Suprapubic skin (tissue), 4 donors: ENCODE measurements around the gene RGCC. TPM values are rescaled to one million over a fixed set of nuclear protein-coding genes. Genes with fewer than 3 reads are reported as not detected.
"Not testable (repeated sequence)": the region's sequence is repeated elsewhere in the genome, so short reads cannot be mapped to it uniquely, and the experiment has no call there.

ENCODE experiments used
- DNase-seq, 2 donors: peaks; one replicate each; pipeline ENCODE4 v3.0.0-alpha.2; 2019; ENCODE audit warnings: low spot score in 2 of 2
- H3K27ac ChIP-seq: fragments of 200-600 bp; sonication (generic); one replicate; pipeline ENCODE4 v1.5.1; 2019
- H3K27me3 ChIP-seq: fragments of 200-600 bp; sonication (generic); one replicate; pipeline ENCODE4 v1.5.1; 2019
- H3K36me3 ChIP-seq: fragments of 200-600 bp; sonication (generic); one replicate; pipeline ENCODE4 v1.5.1; 2019
- H3K4me1 ChIP-seq: fragments of 200-600 bp; sonication (generic); one replicate; pipeline ENCODE4 v1.5.1; 2019
- H3K4me3 ChIP-seq: fragments of 200-600 bp; sonication (generic); one replicate; pipeline ENCODE4 v1.5.1; 2019; ENCODE audit warnings: mild to moderate bottlenecking
- H3K9me3 ChIP-seq: fragments of 200-600 bp; sonication (generic); one replicate; pipeline ENCODE4 v1.5.1; 2019
- EP300 ChIP-seq: sonication (generic); formaldehyde crosslinking; IDR thresholded peaks from one replicate; pipeline ENCODE4 v1.6.1; 2017; ENCODE audit warnings: antibody characterized with exemption
- POLR2A ChIP-seq, 2 donors: fragments of 450-650 bp; IDR thresholded peaks; one replicate each; pipeline ENCODE4 v1.6.1; 2017; ENCODE audit warnings: antibody characterized with exemption in 2 of 2, mild to moderate bottlenecking in 2 of 2, moderate library complexity in 2 of 2
- POLR2AphosphoS5 ChIP-seq, 3 donors: sonication (generic); formaldehyde crosslinking; IDR thresholded peaks; one replicate each; pipeline ENCODE4 v1.6.1; 2017; ENCODE audit warnings: antibody characterized with exemption in 3 of 3
- WGBS: methylation state at CpG from one replicate; pipeline ENCODE4 v1.1.5; 2018; 5-methylcytosine and 5-hydroxymethylcytosine counted together
- total RNA-seq, 4 donors: library from RNA; depleted of rRNA; stranded (reverse); fragments of >200 nt; gene quantifications; one replicate each; pipeline ENCODE4 v1.1.0, GENCODE V29; 2016
- TF ChIP-seq, protein P1 (sequence below), 2 donors: fragments of 200-600 bp in 1 of 2; fragments of 450-650 bp in 1 of 2; sonication (generic) in 1 of 2; IDR thresholded peaks; one replicate each; pipeline ENCODE4 v1.5.1; 2016 to 2019; ENCODE audit warnings: antibody characterized with exemption in 2 of 2, mild to moderate bottlenecking in 1 of 2, moderate library complexity in 1 of 2

RGCC gene
- total RNA-seq, 4 donors from 2014 or later, result 65.5 to 145 (median 85.7) TPM

DNA sequence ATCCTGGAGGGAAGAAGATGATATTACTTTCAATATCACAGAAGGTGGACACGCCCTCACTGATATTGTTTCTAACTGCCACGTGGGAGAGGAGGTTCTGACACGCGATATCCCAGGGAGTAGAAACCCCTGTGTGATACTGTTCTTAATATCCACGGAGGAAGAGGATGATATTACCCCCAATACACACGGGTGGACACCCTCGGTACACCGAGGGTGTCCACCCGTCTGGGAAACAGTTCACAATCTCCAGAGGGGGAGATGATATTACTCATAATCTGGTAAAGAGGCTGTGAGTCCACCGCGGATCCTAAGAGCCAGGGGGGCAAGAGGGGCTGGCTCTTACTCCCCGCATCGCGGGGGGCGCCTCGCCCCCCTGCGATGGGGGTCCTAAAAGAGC lies 29.7 kb upstream of the RGCC start:
- Histone ChIP-seq H3K9me3 (no peaks in the 10 kb centered on the region), H3K4me3 (peak overlapping the region; percentile 29), H3K27ac (no peak overlapping the region), H3K27me3 (peaks cover 13% of the 10 kb centered on the region), H3K36me3 (no peaks in the 10 kb centered on the region), H3K4me1 (peaks cover 8% of the 10 kb centered on the region)
- 58% methylated on average over 9 of the region's 17 CpGs for whole genome bisulfite sequencing
- TF ChIP-seq, protein P1, sequence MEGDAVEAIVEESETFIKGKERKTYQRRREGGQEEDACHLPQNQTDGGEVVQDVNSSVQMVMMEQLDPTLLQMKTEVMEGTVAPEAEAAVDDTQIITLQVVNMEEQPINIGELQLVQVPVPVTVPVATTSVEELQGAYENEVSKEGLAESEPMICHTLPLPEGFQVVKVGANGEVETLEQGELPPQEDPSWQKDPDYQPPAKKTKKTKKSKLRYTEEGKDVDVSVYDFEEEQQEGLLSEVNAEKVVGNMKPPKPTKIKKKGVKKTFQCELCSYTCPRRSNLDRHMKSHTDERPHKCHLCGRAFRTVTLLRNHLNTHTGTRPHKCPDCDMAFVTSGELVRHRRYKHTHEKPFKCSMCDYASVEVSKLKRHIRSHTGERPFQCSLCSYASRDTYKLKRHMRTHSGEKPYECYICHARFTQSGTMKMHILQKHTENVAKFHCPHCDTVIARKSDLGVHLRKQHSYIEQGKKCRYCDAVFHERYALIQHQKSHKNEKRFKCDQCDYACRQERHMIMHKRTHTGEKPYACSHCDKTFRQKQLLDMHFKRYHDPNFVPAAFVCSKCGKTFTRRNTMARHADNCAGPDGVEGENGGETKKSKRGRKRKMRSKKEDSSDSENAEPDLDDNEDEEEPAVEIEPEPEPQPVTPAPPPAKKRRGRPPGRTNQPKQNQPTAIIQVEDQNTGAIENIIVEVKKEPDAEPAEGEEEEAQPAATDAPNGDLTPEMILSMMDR (IDR thresholded peaks at IDR 0.05), result no peak
- TF ChIP-seq POLR2AphosphoS5 (IDR thresholded peaks at IDR 0.05), result no peak
- no peak for TF ChIP-seq EP300
- TF ChIP-seq POLR2A (IDR thresholded peaks at IDR 0.05), result no peak
- no peak for DNase-seq

DNA sequence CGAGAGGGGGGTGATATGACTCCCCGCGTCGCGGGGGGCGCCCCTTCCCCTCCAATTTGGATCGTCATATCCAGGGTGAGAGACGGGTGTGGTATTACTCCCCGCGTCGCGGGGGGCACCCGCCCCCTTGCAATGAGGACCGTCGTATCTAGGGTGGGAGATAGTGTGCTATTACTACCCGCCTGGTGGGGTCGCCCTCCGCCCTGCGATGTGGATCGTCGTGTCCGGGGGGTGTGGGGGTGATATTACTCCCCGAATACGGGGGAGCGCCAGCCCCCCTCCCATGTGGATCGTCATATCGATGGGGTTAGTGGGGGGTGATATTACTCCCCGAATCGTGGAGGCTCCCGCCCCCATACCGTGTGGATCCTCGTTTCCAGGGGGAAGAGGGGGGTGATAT lies 29.2 kb upstream of the RGCC start:
- TF ChIP-seq, protein P1 (IDR thresholded peaks at IDR 0.05), result no peak
- no peak for TF ChIP-seq EP300
- no peak for TF ChIP-seq POLR2A (IDR thresholded peaks at IDR 0.05)
- no peak for TF ChIP-seq POLR2AphosphoS5 (IDR thresholded peaks at IDR 0.05)
- Histone ChIP-seq H3K9me3 (no peaks in the 10 kb centered on the region), H3K36me3 (no peaks in the 10 kb centered on the region), H3K27me3 (peaks cover 13% of the 10 kb centered on the region), H3K4me3 (peak overlapping the region; percentile 29), H3K27ac (no peak overlapping the region), H3K4me1 (peaks cover 8% of the 10 kb centered on the region)
- WGBS, result 9% methylated on average over 8 of the region's 32 CpGs
- no peak for DNase-seq

DNA sequence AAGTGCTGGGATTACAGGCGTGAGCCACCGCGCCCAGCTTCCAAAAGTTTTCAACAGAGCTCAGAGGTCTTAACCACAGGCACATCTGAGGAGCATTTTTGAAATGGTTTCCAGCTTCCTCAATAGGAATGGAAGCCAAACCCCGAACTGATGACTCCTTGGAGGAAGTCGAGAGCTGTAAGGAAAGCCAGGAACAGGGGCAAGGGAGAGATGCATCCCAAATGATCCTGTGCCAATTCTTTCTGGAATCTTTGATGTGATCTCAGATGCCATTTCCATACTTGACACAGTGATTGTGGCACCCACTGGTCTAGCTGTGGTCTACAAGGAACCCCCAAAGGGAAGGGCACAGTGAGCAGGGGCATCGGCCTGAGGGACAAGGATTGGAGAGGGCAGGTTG lies 23.3 kb upstream of the RGCC start:
- DNase-seq, H3K4me1 ChIP-seq, H3K4me3 ChIP-seq, H3K9me3 ChIP-seq, H3K36me3 ChIP-seq, H3K27ac ChIP-seq, H3K27me3 ChIP-seq: not testable (repeated sequence)
- 62% methylated on average over 6 of the region's 6 CpGs for WGBS

DNA sequence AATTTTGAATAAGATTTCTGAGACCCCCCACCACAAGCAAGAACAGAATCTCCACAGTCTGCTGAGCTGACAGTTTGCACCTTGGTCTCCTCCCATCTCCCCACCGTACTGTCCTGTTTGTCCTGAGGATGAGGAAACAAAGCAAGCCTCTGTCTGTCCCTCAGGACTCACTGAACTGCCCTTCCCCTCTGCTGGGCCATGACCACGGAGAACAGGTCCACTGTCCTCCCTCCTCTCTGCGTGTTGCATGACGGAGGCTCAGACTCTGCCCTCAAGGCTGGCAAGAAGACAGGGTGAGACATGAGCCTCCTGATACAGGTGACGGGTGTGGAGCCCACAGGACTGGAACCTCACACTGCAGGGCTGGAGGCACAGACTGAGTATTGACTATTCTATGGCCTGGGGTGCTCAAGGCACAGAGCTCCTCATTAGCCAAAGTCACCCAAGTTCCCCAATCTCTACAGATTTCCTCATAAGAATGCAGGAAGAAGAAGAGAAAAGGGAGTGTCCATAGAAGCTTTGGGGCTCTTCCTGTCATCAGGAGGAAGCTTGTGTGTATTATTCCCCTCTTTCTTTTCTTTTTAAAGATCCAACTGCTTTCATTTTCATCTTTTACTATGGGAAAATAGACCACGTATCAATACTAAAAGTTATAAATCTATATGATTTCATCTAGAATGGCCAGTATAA lies 22.4 kb upstream of the RGCC start:
- DNase-seq, result no peak
- Histone ChIP-seq H3K27me3 (no peaks in the 10 kb centered on the region), H3K27ac (no peak overlapping the region), H3K4me1 (no peaks in the 10 kb centered on the region), H3K9me3 (no peaks in the 10 kb centered on the region), H3K4me3 (no peak overlapping the region), H3K36me3 (no peaks in the 10 kb centered on the region)
- 94% methylated on average over 6 of the region's 6 CpGs for WGBS
- TF ChIP-seq POLR2A (IDR thresholded peaks at IDR 0.05) (no peak), POLR2AphosphoS5 (IDR thresholded peaks at IDR 0.05) (no peak), EP300 (no peak)
- TF ChIP-seq, protein P1 (IDR thresholded peaks at IDR 0.05), result no peak

DNA sequence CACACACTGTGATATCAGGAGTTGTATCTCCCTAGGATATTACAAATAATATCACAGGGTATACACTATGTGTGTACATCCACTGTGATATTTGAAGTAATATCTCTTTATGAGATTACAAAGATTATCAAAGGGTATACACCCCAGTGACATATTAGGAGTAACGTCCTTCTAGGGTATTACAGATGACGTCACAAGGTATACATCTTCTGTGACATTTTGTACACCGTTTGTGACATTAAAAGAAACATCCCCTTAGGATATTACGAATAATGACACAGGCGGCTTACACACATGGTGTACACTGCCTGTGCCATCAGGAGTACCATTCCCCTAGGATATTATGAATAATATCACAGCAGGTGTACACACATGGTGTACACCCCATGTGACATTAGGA lies 13.4 kb upstream of the RGCC start:
- H3K4me1 ChIP-seq, result no peaks in the 10 kb centered on the region
- H3K27me3 ChIP-seq, result no peaks in the 10 kb centered on the region
- no peak overlapping the region for H3K27ac ChIP-seq
- H3K36me3 ChIP-seq, result no peaks in the 10 kb centered on the region
- no peak for TF ChIP-seq EP300
- no peak for TF ChIP-seq POLR2AphosphoS5 (IDR thresholded peaks at IDR 0.05)
- H3K9me3 ChIP-seq, result no peaks in the 10 kb centered on the region
- WGBS, result 78% methylated on average over 5 of the region's 5 CpGs
- no peak for DNase-seq
- no peak overlapping the region for H3K4me3 ChIP-seq

DNA sequence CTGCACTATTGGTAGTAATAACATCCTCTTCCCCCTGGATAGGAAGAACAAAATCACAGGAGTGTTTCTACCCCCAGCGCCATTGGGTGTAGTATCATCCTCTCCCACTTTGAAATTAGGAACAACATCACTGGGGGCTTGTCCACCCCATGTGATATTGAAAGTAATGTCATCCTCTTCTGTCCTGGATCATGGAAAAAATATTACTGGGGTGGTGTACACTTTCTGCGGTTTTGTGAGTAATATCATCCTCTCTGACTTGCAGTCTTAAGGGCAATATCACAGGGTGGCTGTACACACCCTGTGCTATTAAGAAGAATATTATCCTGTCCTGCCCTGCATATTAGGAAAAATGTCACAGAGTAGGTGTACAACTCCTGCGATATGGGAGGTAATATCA lies 4.9 kb upstream of the RGCC start:
- peaks cover 3% of the 10 kb centered on the region for H3K27me3 ChIP-seq
- H3K4me3 ChIP-seq, result no peak overlapping the region
- peaks cover 10% of the 10 kb centered on the region for H3K4me1 ChIP-seq
- TF ChIP-seq POLR2A (IDR thresholded peaks at IDR 0.05), result no peak
- no peak for TF ChIP-seq EP300
- TF ChIP-seq, protein P1 (IDR thresholded peaks at IDR 0.05), result no peak
- no peak for TF ChIP-seq POLR2AphosphoS5 (IDR thresholded peaks at IDR 0.05)
- WGBS, result 84% methylated on average over 3 of the region's 3 CpGs
- no peaks in the 10 kb centered on the region for H3K9me3 ChIP-seq
- no peaks in the 10 kb centered on the region for H3K36me3 ChIP-seq
- no peak overlapping the region for H3K27ac ChIP-seq
- DNase-seq, result no peak
